Activated CD4-positive, CD25-positive, alpha-beta regulatory T cell treated with anti-CD3 and anti-CD28 coated beads, Interleukin-2, amount 50 U/mL, for 24 hours (primary cell): ENCODE measurements around the gene KDELR3.

ENCODE experiments used
- ATAC-seq, 2 donors: fragments of 150-1000 bp; cut with Tn5 transposase; one replicate each; pipeline ENCODE4 v1.10.0; 2021; ENCODE audit warnings: mild to moderate bottlenecking in 1 of 2, moderate library complexity in 1 of 2

Gene KDELR3

DNA sequence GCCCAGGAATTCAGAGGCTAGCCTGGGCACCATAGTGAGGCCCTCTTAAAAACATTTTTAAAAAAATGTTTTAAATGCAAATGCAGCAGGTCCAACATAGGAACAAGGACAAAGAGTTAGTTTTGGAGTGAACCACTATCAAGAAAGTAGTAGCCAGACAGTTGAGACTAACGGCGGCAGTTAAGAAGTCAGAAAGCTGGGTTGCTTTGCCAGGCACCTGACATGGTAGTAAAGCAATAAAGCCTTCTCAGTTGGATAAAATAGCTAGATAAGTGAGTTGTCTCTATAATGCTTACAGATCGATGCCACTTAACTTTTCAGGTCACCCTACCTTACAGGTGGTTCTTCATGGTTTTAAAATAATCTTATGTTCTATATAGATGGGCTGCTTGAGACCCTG lies 55.1 kb downstream of the KDELR3 start:
- no peak for ATAC-seq

- ATAC-seq = no peak
These were observed 55.6 kb downstream of the KDELR3 start for GRCh38 chr22:38523479-38523878.

- no peak for ATAC-seq
These were observed 56.5 kb downstream of the KDELR3 start for GRCh38 chr22:38524429-38524828.

DNA sequence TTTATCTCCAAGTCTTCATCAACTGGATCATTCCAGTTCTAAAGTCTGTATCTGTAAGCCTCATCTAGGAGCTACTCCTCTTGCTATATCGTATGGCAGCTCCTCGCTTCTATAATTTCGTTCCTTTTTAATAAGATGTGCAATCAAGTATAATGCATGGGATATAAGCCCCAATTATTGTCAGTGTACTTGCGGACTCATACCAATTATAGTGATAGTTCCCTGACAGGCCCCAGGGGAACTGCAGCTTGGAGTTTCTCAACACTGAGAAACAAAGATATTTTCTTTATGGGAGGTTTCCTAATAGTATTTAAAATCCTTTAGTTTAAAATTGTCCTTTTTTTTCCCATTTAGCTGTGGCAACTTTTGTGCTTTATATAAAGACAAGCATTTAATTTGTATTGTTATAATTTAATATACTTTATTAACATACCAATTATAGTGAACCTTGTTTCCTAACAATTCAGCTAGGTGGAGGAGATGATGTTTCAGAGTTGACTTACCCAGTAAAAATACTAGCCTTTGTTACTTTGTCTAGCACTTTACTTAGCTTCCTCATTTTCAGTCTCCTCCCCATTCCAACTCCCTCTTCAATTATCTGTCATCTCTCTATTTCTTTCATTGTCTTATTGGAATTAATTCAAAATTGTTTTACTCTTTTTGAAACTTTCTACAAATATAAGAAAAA lies 63.5 kb downstream of the KDELR3 start:
- peak in 1 of 2 donors; percentile 17 for ATAC-seq
